Stimulated activated naive CD8-positive, alpha-beta T cell treated with anti-CD3 and anti-CD28 coated beads, Interleukin-15, Interleukin-2, amounts not matched to agents 100 ng/mL and 50 ng/mL, for 24 hours (primary cell): Measurements from ENCODE around the gene MFSD11.
"Not testable (repeated sequence)": the region's sequence is repeated elsewhere in the genome, so short reads cannot be mapped to it uniquely, and the experiment has no call there.

Source experiments
- H3K27ac Mint-ChIP-seq: one replicate; pipeline ENCODE4 v1.8.0; 2021; ENCODE audit warnings: mild to moderate bottlenecking, mixed read lengths
- H3K27me3 Mint-ChIP-seq: one replicate; pipeline ENCODE4 v1.8.0; 2021; ENCODE audit warnings: mixed read lengths
- H3K36me3 Mint-ChIP-seq: one replicate; pipeline ENCODE4 v1.8.0; 2021; ENCODE audit warnings: low read depth, mixed read lengths
- H3K4me1 Mint-ChIP-seq: one replicate; pipeline ENCODE4 v1.8.0; 2021; ENCODE audit warnings: low read depth, mixed read lengths
- H3K4me3 Mint-ChIP-seq: one replicate; pipeline ENCODE4 v1.8.0; 2021; ENCODE audit warnings: mild to moderate bottlenecking, mixed read lengths
- H3K9me3 Mint-ChIP-seq: one replicate; pipeline ENCODE4 v1.8.0; 2021; ENCODE audit warnings: mixed read lengths

The MFSD11 gene

DNA sequence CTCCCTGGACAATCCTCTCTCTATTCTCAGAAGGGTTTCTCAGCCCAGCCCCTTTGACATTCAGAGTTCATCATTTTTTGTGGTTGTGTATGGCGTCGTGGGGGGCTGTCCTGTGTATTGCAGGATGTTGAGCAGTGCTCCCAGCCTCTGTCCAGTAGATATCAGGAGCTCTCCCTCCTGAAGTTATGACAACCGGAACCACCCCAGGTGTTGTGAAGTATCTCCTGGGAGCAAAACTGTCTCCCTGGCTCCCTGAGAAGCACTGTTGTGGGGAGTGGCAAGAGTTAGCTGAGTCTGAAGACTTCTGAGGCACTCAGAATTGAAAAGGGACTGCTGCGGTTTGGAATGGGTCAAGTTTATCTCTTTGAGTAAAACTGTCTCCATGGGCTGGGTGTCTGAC, 74.3 kb downstream of the MFSD11 start:
- no peaks in the 10 kb centered on the region for H3K36me3 Mint-ChIP-seq
- no peaks in the 10 kb centered on the region for H3K9me3 Mint-ChIP-seq
- H3K27ac Mint-ChIP-seq: no peak overlapping the region
- H3K27me3 Mint-ChIP-seq: no peaks in the 10 kb centered on the region
- H3K4me3 Mint-ChIP-seq: no peak overlapping the region
- peaks cover 8% of the 10 kb centered on the region for H3K4me1 Mint-ChIP-seq

DNA sequence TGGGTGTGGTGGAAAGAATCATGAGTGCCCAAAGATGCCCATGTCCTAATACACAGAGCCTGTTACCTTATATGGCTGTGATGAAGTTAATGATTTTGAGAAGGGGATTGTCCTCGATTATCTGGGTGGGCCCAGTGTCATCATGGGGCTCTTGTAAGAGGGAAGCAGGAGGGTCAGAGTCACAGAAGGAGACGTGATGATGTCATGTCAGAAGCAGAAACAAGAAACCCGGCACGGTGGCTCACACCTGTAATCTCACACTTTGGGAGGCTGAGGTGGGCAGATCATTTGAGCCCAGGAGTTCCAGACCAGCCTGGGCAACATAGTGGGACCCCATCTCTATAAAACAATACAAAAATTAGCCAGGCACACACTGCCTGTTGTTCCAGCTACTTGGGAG, 75.0 kb downstream of the MFSD11 start:
- Mint-ChIP-seq H3K4me1 (peaks cover 8% of the 10 kb centered on the region), H3K4me3 (no peak overlapping the region), H3K27me3 (no peaks in the 10 kb centered on the region), H3K9me3 (no peaks in the 10 kb centered on the region), H3K27ac (no peak overlapping the region), H3K36me3 (no peaks in the 10 kb centered on the region)

DNA sequence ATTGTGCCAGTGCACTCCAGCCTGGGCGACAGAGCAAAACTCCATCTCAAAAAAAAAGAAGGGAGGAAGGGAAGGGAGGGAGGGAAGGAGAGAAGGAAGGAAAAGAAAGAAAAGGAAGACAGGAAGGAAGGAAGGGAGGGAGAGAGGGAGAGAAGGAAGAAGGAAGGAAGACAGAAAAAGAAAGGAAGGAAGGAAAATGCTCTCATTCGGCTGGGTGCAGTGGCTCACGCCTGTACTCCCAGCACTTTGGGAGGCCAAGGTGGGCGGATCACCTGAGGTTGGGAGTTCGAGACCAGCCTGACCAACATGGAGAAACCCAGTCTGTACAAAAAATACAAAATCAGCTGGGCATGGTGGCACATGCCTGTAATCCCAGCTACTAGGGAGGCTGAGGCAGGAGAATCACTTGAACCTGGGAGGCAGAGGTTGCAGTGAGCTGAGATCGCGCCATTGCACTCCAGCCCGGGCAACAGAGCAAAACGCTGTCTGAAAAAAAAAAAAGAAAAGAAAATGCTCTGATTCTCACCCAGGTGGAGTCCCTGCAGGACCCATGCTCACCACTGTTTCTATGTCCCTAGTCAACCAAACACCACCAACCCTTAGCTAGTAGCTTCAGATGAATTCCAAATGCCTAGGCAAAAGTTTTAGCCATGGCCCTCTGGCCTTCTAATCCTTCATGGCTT, 78.1 kb downstream of the MFSD11 start:
- H3K9me3 Mint-ChIP-seq, H3K4me1 Mint-ChIP-seq, H3K36me3 Mint-ChIP-seq, H3K27me3 Mint-ChIP-seq, H3K4me3 Mint-ChIP-seq, H3K27ac Mint-ChIP-seq: not testable (repeated sequence)

DNA sequence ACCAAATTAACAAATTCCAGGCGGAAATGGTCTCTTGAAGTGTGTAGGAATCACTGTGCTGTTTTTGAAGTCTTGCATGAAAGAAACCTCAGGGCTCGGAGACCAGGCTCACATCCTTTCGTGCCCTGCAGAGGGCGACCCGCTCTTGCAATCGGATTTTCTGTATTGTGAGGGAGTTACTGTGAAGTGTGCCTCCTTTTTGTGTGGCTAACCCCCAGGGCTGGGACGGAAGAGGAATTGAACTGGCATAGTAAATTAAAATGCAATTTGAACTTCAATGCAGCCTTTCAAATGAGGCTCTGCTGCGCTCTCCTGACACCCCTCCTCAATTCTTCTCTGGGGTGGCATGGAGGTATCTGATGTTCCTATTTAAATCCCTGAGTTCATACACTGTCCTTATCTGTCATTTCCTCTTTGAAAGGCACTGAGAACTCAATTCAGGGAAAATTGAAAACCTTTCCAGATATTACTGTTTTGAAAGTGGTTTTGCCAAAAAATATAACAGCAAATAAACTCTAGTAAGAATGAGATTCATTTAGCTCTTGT, 78.7 kb downstream of the MFSD11 start:
- Mint-ChIP-seq H3K4me1 (peaks cover 8% of the 10 kb centered on the region), H3K27me3 (no peaks in the 10 kb centered on the region), H3K27ac (no peak overlapping the region), H3K36me3 (no peaks in the 10 kb centered on the region), H3K4me3 (no peak overlapping the region), H3K9me3 (no peaks in the 10 kb centered on the region)

DNA sequence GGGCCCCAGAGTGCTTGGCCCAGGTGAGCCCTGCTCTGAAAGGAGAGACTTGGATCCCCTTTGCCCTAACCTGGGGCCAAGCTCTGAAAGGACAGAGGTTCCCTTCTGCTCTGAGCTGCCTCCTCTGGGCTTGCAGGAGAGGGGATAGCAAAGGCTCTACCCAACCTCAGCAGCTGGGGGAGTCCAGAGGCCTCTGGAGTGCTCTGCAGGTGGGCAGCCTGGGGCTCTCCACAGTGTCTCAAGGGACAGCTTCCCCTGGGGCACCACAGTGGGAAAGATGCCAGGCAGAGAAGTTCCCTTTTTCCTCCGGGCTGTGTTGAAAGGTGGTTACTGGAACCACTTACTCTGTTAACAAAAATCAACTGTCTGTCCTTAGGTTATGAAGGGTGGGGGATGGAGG, 82.1 kb downstream of the MFSD11 start:
- Mint-ChIP-seq H3K36me3 (no peaks in the 10 kb centered on the region), H3K27ac (no peak overlapping the region), H3K9me3 (no peaks in the 10 kb centered on the region), H3K4me1 (peaks cover 8% of the 10 kb centered on the region), H3K4me3 (no peak overlapping the region), H3K27me3 (no peaks in the 10 kb centered on the region)

DNA sequence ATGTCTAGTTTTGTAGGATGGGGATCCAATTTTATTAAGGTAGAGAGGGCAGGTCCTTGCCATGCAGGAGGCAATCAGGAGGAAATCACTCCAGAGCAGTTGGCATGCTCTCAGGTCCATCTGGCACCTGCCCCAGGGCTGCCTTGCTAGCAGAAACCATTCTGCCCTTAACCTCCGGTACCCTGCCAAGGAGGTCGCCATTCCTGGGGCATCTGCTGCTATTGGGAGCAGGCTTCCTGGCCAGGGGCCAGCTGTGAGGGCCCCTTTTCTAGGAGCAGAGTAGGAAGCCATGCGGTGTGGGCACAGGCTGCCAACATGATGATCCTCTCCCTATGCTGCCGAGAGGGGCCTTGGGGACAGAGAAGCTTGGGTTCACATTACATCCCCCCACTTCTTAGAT, 82.6 kb downstream of the MFSD11 start:
- H3K9me3 Mint-ChIP-seq: no peaks in the 10 kb centered on the region
- H3K27ac Mint-ChIP-seq: no peak overlapping the region
- no peak overlapping the region for H3K4me3 Mint-ChIP-seq
- no peaks in the 10 kb centered on the region for H3K27me3 Mint-ChIP-seq
- no peaks in the 10 kb centered on the region for H3K36me3 Mint-ChIP-seq
- H3K4me1 Mint-ChIP-seq: peaks cover 8% of the 10 kb centered on the region

- peaks cover 7% of the 10 kb centered on the region for H3K4me1 Mint-ChIP-seq
- H3K36me3 Mint-ChIP-seq: no peaks in the 10 kb centered on the region
- no peak overlapping the region for H3K27ac Mint-ChIP-seq
- no peaks in the 10 kb centered on the region for H3K9me3 Mint-ChIP-seq
- H3K27me3 Mint-ChIP-seq: no peaks in the 10 kb centered on the region
- H3K4me3 Mint-ChIP-seq: no peak overlapping the region
Observed at GRCh38 chr17:76822184-76822778, 84.4 kb downstream of the MFSD11 start.

- H3K27ac Mint-ChIP-seq: no peak overlapping the region
- no peaks in the 10 kb centered on the region for H3K9me3 Mint-ChIP-seq
- no peaks in the 10 kb centered on the region for H3K36me3 Mint-ChIP-seq
- H3K27me3 Mint-ChIP-seq: no peaks in the 10 kb centered on the region
- H3K4me3 Mint-ChIP-seq: no peak overlapping the region
- peaks cover 7% of the 10 kb centered on the region for H3K4me1 Mint-ChIP-seq
Observed at GRCh38 chr17:76824093-76824492, 86.2 kb downstream of the MFSD11 start.

DNA sequence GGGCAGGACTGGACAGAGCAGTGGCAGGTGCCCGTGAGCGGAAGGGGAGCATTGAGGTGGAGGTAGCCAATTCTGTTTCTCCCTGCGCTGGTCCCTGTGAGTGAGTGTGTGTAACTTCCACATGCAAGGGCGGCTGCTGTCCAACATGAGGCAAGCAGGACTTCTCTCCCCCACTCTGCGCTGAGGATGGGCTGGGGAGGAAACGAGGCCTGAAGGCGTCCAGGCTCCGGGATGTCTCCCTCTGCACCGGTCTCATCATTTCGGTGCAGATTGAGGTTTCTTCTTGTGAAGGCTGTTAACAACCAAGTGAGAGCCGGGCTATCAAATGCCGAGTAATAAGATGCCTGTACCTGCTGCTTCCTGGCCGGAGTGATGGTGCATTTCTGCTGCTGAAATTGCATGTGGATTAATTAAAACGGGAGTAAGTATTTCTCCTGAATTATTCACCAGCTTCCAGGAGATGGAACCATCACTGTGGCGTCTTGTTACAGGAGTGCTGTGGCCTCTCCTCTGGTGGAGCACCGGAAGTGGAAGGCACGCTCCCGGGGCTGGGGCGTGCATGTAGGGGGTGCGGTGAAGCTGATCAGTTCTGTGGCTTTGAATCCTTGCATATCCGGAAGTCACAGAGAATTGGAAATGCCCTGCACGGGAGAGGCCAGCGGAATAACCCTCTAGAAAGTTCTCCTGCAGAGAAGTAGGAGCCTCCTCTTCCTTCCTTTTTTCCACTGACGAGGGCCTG, 88.6 kb downstream of the MFSD11 start:
- Mint-ChIP-seq H3K27ac (peak overlapping the region; percentile 21), H3K4me3 (no peak overlapping the region), H3K4me1 (peaks cover 7% of the 10 kb centered on the region), H3K27me3 (no peaks in the 10 kb centered on the region), H3K36me3 (no peaks in the 10 kb centered on the region), H3K9me3 (no peaks in the 10 kb centered on the region)

DNA sequence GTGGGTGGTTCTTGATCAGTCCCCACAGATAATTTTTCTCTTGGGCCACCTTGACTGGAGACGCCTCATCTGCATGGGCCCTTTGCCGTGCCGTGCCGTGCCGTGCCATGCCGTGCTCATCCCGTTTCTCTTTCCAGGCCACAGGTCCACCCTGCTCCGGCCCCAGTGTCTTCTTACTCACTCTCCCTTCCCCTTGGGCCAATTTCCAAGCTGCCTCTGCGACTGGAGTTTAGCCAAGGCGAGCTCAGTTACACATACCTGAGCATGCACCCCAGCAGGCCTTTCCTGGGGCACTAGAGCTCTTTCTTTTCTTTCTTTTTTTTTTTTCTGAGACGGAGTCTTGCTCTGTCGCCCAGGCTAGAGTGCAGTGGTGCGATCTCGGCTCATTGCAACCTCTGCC, 89.8 kb downstream of the MFSD11 start:
- Mint-ChIP-seq H3K4me1 (peaks cover 7% of the 10 kb centered on the region), H3K9me3 (no peaks in the 10 kb centered on the region), H3K27ac (no peak overlapping the region), H3K27me3 (no peaks in the 10 kb centered on the region), H3K36me3 (no peaks in the 10 kb centered on the region), H3K4me3 (no peak overlapping the region)
